GM21737 (cell line): ENCODE measurements around the gene NOM1.

Experiments used
- ATAC-seq: cut with Tn5 transposase; IDR thresholded peaks from one replicate; pipeline ENCODE4 v1.9.1; 2021; ENCODE audit warnings: mild to moderate bottlenecking, moderate library complexity; ENCODE audit not compliant: unreplicated experiment

NOM1 gene

GRCh38 chr7:157014635-157015555, 65.4 kb downstream of the NOM1 start:
- ATAC-seq, result no peak

GRCh38 chr7:157016024-157016351, 66.5 kb downstream of the NOM1 start:
- ATAC-seq, result no peak

- ATAC-seq, result peak; percentile 48
Measured at GRCh38 chr7:157016352-157017041, 67.0 kb downstream of the NOM1 start.

- ATAC-seq, result no peak
Measured at GRCh38 chr7:157017149-157017548, 67.6 kb downstream of the NOM1 start.

- ATAC-seq, result no peak
Measured at GRCh38 chr7:157017603-157018327, 68.3 kb downstream of the NOM1 start.

- no peak for ATAC-seq
Measured at GRCh38 chr7:157018328-157018996, 69.0 kb downstream of the NOM1 start.

GRCh38 chr7:157018997-157019608, 69.6 kb downstream of the NOM1 start:
- no peak for ATAC-seq

GRCh38 chr7:157019718-157020451, 70.4 kb downstream of the NOM1 start:
- no peak for ATAC-seq

- no peak for ATAC-seq
Measured at GRCh38 chr7:157020514-157021070, 71.1 kb downstream of the NOM1 start.

- ATAC-seq, result no peak
Measured at GRCh38 chr7:157021071-157021870, 71.8 kb downstream of the NOM1 start.

- ATAC-seq, result no peak
Measured at GRCh38 chr7:157021871-157022680, 72.6 kb downstream of the NOM1 start.
